ENCODE results near the gene POPDC3. TPM values are rescaled to one million over a fixed set of nuclear protein-coding genes. Genes with fewer than 3 reads are reported as not detected.

The POPDC3 gene
- total RNA-seq, 4 donors from 2014 or later = 0.38 TPM; not detected in 3

DNA sequence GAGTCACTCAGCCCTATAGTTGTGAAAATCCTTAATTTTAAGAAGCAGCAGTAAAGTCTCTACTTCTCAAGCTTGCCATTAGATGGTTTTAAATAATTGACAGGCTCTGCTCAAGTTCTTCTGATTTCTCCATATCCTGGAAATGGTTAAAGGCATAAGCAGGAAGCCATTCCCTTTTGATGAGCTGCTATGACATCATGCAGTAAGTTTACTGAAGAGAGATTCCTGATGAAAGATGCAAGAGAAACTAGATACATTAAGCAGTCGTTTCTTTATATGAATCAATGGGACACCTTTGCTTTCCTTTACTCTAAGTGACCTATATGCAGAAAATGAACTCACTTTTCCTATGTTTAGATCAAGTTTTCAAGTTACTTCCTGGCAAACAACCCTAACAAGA, 9.8 kb downstream of the POPDC3 start:
- no peaks in the 10 kb centered on the region for H3K36me3 ChIP-seq
- H3K9me3 ChIP-seq = no peaks in the 10 kb centered on the region
- 0% methylated on average over 1 of the region's 1 CpG for WGBS, 2 donors
- intact Hi-C loops (cut with DNase I) = no loop called here
- no peak overlapping the region for H3K27ac ChIP-seq
- TF ChIP-seq, protein P1, sequence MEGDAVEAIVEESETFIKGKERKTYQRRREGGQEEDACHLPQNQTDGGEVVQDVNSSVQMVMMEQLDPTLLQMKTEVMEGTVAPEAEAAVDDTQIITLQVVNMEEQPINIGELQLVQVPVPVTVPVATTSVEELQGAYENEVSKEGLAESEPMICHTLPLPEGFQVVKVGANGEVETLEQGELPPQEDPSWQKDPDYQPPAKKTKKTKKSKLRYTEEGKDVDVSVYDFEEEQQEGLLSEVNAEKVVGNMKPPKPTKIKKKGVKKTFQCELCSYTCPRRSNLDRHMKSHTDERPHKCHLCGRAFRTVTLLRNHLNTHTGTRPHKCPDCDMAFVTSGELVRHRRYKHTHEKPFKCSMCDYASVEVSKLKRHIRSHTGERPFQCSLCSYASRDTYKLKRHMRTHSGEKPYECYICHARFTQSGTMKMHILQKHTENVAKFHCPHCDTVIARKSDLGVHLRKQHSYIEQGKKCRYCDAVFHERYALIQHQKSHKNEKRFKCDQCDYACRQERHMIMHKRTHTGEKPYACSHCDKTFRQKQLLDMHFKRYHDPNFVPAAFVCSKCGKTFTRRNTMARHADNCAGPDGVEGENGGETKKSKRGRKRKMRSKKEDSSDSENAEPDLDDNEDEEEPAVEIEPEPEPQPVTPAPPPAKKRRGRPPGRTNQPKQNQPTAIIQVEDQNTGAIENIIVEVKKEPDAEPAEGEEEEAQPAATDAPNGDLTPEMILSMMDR (IDR thresholded peaks at IDR 0.05) = no peak
- no peak for TF ChIP-seq POLR2A (IDR thresholded peaks at IDR 0.05)
- no peaks in the 10 kb centered on the region for H3K4me1 ChIP-seq
- no peak for DNase-seq
- peaks cover 0 to 15% (median 0%) of the 10 kb centered on the region in 4 donors for H3K27me3 ChIP-seq
- H3K4me3 ChIP-seq = no peak overlapping the region

DNA sequence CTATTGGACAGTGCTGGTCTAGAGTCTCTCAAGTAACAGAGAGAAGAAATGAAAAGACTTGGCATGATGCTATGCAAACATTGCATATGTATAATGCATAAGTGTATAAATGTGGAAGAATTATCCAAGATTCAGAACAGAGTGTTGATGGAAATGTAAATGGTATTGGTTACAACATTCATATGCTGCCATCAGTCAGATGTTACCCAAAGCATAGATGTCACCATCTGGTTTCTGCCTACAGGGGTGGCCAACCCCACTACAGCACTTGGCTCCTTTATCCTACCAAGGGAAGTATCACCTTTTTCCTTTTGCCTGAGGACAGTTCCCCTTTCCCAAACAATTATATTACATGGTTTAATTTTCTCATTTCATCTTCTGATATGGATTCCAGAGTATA, 11.9 kb downstream of the POPDC3 start:
- peaks cover 0 to 5% (median 0%) of the 10 kb centered on the region in 4 donors for H3K27me3 ChIP-seq
- intact Hi-C loops (cut with DNase I) = no loop called here
- H3K27ac ChIP-seq = no peak overlapping the region
- no peak for TF ChIP-seq POLR2A (IDR thresholded peaks at IDR 0.05)
- TF ChIP-seq, protein P1 (IDR thresholded peaks at IDR 0.05) = no peak
- no peaks in the 10 kb centered on the region for H3K9me3 ChIP-seq
- no peaks in the 10 kb centered on the region for H3K4me1 ChIP-seq
- no peak for DNase-seq
- no peak overlapping the region for H3K4me3 ChIP-seq
- H3K36me3 ChIP-seq = no peaks in the 10 kb centered on the region

DNA sequence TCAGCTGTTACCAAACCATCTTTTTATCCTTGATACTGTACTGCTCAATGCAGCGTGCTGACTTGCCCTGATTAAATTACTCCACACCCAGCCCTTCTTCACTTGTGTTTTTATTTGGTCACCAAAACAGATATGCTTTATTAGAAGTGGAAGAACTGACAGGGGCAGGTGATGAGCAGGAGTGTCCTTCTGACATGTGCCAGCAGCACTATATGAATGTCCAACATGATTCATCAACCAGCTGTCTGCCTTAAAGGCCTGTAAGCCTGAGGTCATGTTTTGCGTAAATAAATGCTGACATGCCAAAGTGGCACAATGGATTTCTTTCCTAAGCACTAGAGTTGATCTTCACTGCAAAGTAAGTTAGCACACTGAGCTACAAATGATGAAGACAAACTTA, 15.4 kb downstream of the POPDC3 start:
- TF ChIP-seq POLR2A (IDR thresholded peaks at IDR 0.05) = no peak
- TF ChIP-seq, protein P1 (IDR thresholded peaks at IDR 0.05) = no peak
- no peaks in the 10 kb centered on the region for H3K9me3 ChIP-seq
- WGBS, 2 donors = 41 to 52% methylated on average over 2 of the region's 2 CpGs
- H3K4me3 ChIP-seq = no peak overlapping the region
- H3K27ac ChIP-seq = no peak overlapping the region
- DNase-seq = no peak
- no peaks in the 10 kb centered on the region for H3K4me1 ChIP-seq
- H3K36me3 ChIP-seq = no peaks in the 10 kb centered on the region
- no peaks in the 10 kb centered on the region for H3K27me3 ChIP-seq
- intact Hi-C loops (cut with DNase I) = no loop called here

GRCh38 chr6:105163183-105163582, 16.6 kb downstream of the POPDC3 start:
- Histone ChIP-seq H3K9me3 (no peaks in the 10 kb centered on the region), H3K4me1 (no peaks in the 10 kb centered on the region), H3K27ac (no peak overlapping the region), H3K4me3 (no peak overlapping the region), H3K36me3 (no peaks in the 10 kb centered on the region), H3K27me3 (no peaks in the 10 kb centered on the region)
- intact Hi-C loops (cut with DNase I) = no loop called here
- TF ChIP-seq, protein P1 (IDR thresholded peaks at IDR 0.05) = no peak
- no peak for TF ChIP-seq POLR2A (IDR thresholded peaks at IDR 0.05)
- no peak for DNase-seq

GRCh38 chr6:105162377-105162776, 17.4 kb downstream of the POPDC3 start:
- Histone ChIP-seq H3K36me3 (no peaks in the 10 kb centered on the region), H3K4me3 (no peak overlapping the region), H3K27me3 (no peaks in the 10 kb centered on the region), H3K4me1 (no peaks in the 10 kb centered on the region), H3K27ac (no peak overlapping the region), H3K9me3 (no peaks in the 10 kb centered on the region)
- TF ChIP-seq POLR2A (IDR thresholded peaks at IDR 0.05) = no peak
- TF ChIP-seq, protein P1 (IDR thresholded peaks at IDR 0.05) = no peak
- no peak for DNase-seq
- 91 to 94% methylated on average over 11 to 13 of the region's 13 CpGs for WGBS, 2 donors
- intact Hi-C loops (cut with DNase I) = no loop called here

Data from esophagus squamous epithelium (tissue), 5 donors.